Inflammatory macrophage treated with lipopolysaccharide for 4 hours (primary cell): ENCODE results near the gene MYOZ2.

Experiments
- DNase-seq: peaks from one replicate; pipeline ENCODE4 v3.0.0-alpha.2; 2020

Gene MYOZ2

GRCh38 chr4:119135721-119136121 is at the start of gene MYOZ2:
Gene MYOZ2 (plus strand): TSS chr4:119135832. CDS start chr4:119136526, 694 bp downstream.
- DNase-seq = no peak

GRCh38 chr4:119087121-119087520 is 48.5 kb upstream of the MYOZ2 start:
- peak; percentile 33 for DNase-seq

GRCh38 chr4:119087656-119088055 is 48.0 kb upstream of the MYOZ2 start:
- no peak for DNase-seq

GRCh38 chr4:119093042-119093827 is 42.4 kb upstream of the MYOZ2 start:
- DNase-seq = peak; percentile 16

- no peak for DNase-seq
Observed at GRCh38 chr4:119097282-119097900, 38.2 kb upstream of the MYOZ2 start.

DNA sequence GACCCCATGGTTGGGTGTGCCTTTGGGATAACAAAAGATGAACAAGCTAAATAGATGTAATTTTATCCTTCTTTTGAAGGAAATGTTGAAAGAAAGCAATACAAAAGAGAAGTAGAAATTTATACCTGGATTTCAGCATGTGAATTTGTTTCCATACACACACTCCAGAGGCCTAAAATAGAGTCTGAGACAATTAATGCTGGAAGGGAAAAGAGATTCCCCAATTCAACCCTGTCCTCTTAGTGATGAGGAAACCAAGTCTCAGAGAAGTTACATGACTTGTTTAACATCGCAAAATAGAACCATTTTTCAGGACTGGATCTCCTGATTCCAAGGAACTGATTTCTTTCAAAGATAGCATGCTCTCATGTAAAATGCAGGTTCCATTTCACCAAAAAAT is 37.3 kb upstream of the MYOZ2 start:
- no peak for DNase-seq

- DNase-seq = peak; percentile 47
Observed at GRCh38 chr4:119099227-119099810, 36.3 kb upstream of the MYOZ2 start.

GRCh38 chr4:119100655-119101054 is 35.0 kb upstream of the MYOZ2 start:
- peak; percentile 88 for DNase-seq

- DNase-seq = peak; percentile 95
Observed at GRCh38 chr4:119103263-119103662, 32.4 kb upstream of the MYOZ2 start.

- DNase-seq = no peak
Observed at GRCh38 chr4:119104644-119105273, 30.9 kb upstream of the MYOZ2 start.

GRCh38 chr4:119105605-119106004 is 30.0 kb upstream of the MYOZ2 start:
- peak; percentile 53 for DNase-seq

DNA sequence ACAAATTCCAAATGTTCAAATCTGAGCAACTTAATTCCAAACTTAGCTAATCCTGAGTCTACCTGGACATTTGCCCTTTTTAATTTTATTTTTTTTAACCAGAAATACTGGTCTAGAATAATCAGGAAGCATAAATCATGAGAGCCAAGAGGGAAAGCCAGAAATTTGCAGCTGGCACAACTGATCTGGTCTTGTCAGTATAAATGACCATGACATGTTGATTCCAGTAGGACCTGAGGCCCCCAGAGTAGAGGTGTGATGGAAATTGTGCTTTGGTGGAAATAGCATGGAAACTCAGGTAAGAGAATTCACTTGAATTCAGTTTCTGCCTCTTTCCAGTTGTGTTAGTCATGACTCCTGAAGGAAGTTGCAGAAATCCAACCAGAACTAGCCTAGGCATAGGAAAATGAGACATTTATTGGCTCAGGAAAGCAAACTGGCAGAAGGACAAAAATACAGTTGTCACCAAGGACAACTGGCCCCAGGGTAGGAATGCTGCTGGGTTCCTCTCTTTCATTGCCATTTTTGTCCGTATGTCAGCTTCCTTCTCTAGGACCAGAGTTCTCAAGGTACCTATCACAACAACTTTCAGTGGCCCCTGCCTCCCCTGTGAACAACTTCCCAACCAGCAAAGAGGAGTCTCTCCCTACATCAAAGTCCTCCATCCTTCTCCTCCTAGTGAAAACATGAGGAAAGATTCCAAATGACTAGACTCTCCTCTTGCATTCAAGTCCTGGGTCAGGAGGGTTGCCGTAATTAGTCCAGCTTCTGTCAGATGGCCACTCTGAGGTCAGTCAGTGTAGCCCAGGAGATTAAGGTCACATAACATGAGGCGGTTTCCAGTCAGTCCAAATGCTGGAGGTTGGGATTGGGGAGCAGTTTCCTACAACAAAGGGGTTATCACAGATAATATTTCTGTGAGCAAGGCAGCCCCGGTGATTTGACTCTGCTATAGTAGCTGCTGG is 29.3 kb upstream of the MYOZ2 start:
- no peak for DNase-seq

DNA sequence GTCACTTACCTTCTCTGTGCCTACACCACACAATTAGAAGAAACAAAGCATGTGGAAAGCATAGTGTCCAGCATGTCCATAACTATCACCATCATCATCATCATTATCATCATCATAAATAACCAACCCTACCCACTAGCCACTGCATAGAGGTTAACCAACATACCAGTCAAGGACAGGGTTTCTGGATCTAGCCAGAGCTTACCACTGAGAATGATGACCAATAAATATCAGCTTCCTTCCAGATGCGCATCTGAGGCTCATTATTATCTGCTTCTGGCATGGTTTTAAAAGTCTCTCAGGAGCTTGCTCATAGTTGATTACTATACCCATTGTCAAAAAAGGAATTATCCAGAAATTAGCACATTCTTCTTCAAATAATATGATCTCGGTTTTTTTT is 25.5 kb upstream of the MYOZ2 start:
- DNase-seq = no peak

- DNase-seq = no peak
Observed at GRCh38 chr4:119111296-119111695, 24.3 kb upstream of the MYOZ2 start.

- DNase-seq = peak; percentile 92
Observed at GRCh38 chr4:119113033-119113655, 22.5 kb upstream of the MYOZ2 start.

GRCh38 chr4:119116021-119116420 is 19.6 kb upstream of the MYOZ2 start:
- no peak for DNase-seq

GRCh38 chr4:119116925-119117900 is 18.4 kb upstream of the MYOZ2 start:
- no peak for DNase-seq

- DNase-seq = peak; percentile 85
Observed at GRCh38 chr4:119118397-119118796, 17.2 kb upstream of the MYOZ2 start.

GRCh38 chr4:119124352-119124751 is 11.3 kb upstream of the MYOZ2 start:
- DNase-seq = peak; percentile 39

DNA sequence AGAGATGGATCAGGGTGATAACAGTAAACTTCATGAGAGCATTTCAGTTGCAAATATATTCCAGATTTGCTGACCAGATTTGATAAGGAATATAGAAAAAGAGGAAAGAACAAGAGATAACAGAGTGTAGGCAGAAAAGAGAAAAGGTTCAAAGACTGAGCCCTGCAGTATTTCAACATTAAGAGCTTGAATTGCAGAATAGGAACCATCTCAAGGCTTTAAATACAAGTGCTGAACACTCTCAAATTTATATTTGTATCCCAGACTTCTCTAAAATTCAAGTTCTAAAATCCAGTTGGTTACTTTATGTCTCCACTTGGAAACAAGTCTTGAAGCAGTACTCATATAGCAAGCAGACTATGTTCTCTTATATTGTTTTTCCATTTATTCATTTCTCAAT is 9.7 kb upstream of the MYOZ2 start:
- DNase-seq = no peak

- no peak for DNase-seq
Observed at GRCh38 chr4:119128148-119128547, 7.5 kb upstream of the MYOZ2 start.
